SK-N-SH (cell line): ENCODE measurements around the gene DDC. TPM values are rescaled to one million over a fixed set of nuclear protein-coding genes. Genes with fewer than 3 reads are reported as not detected.

ENCODE experiments used
- CTCF ChIA-PET: fragments of 300-600, 350-600 bp; formaldehyde crosslinking; extraction: SDS; loops from one replicate; lab custom pipeline; 2021; lab: Yijun Ruan, JAX
- POLR2A ChIA-PET: fragments of 350-600 bp; sonication (Branson Sonifier 250); formaldehyde crosslinking; extraction: SDS; loops from one replicate; lab custom pipeline; 2020; ENCODE audit warnings: antibody characterized with exemption, inconsistent platforms; lab: Yijun Ruan, JAX
- DNase-seq: peaks from one replicate; pipeline ENCODE4 v3.0.0; 2012
- H2AFZ ChIP-seq: fragments of 200-600 bp; sonication (generic); 2 replicates; pipeline ENCODE4 v1.8.1; 2016; ENCODE audit warnings: antibody characterized with exemption, mild to moderate bottlenecking, low read depth
- H3F3A ChIP-seq: fragments of 200-600 bp; sonication (generic); replicated peaks from 2 replicates; pipeline ENCODE3; 2016; ENCODE audit warnings: antibody characterized with exemption, mild to moderate bottlenecking; ENCODE audit not compliant: insufficient read depth
- H3K27ac ChIP-seq, 2 experiments: fragments of 200-500 bp in 1 of 2; fragments of 200-600 bp in 1 of 2; sonication (Bioruptor generic) in 1 of 2; sonication (generic), shearing (Covaris generic) in 1 of 2; 2 replicates each; pipeline versions ENCODE4 v1.5.1 to v1.6.1; 2014 to 2016; ENCODE audit warnings: low read depth in 2 of 2, inconsistent platforms in 1 of 2, low read length in 1 of 2, mild to moderate bottlenecking in 1 of 2, mixed read lengths in 1 of 2
- H3K27me3 ChIP-seq: fragments of 200-600 bp; sonication (generic), shearing (Covaris generic); 2 replicates; pipeline ENCODE4 v1.6.1; 2016; ENCODE audit warnings: mixed run types; ENCODE audit not compliant: insufficient read depth
- H3K36me3 ChIP-seq, 2 experiments: fragments of 200-500 bp in 1 of 2; fragments of 200-600 bp in 1 of 2; sonication (Bioruptor generic) in 1 of 2; sonication (generic) in 1 of 2; replicated peaks in 1 of 2; 2 replicates each; pipeline versions ENCODE3 to v1.5.1; 2014 to 2016; ENCODE audit warnings: low read length in 1 of 2, mild to moderate bottlenecking in 1 of 2; ENCODE audit not compliant: insufficient read depth in 2 of 2, control insufficient read depth in 1 of 2
- H3K4me1 ChIP-seq, 2 experiments: fragments of 200-500 bp in 1 of 2; fragments of 200-600 bp in 1 of 2; sonication (Bioruptor generic) in 1 of 2; sonication (generic), shearing (Covaris generic) in 1 of 2; 2 replicates each; pipeline versions ENCODE4 v1.5.1 to v1.6.1; 2014 to 2016; ENCODE audit warnings: low read depth in 1 of 2, low read length in 1 of 2, mixed run types in 1 of 2; ENCODE audit not compliant: insufficient read depth in 2 of 2, control insufficient read depth in 1 of 2
- H3K4me2 ChIP-seq: fragments of 200-600 bp; sonication (generic), shearing (Covaris generic); 2 replicates; pipeline ENCODE4 v1.6.1; 2017; ENCODE audit warnings: mixed run types
- H3K4me3 ChIP-seq, 2 experiments: fragments of 200-500 bp in 1 of 2; fragments of 200-600 bp in 1 of 2; sonication (Bioruptor generic) in 1 of 2; sonication (generic), shearing (Covaris generic) in 1 of 2; 2 replicates each; pipeline versions ENCODE4 v1.5.1 to v1.8.1; 2014 to 2016; ENCODE audit warnings: low read depth in 2 of 2, inconsistent platforms in 1 of 2, low read length in 1 of 2, mild to moderate bottlenecking in 1 of 2, mixed read lengths in 1 of 2, moderate library complexity in 1 of 2
- H3K79me2 ChIP-seq: fragments of 200-600 bp; sonication (generic); 2 replicates; pipeline ENCODE4 v1.8.1; 2017; ENCODE audit warnings: mild to moderate bottlenecking; ENCODE audit not compliant: insufficient read depth
- H3K9ac ChIP-seq: fragments of 200-600 bp; sonication (generic); 2 replicates; pipeline ENCODE4 v1.6.1; 2017; ENCODE audit warnings: mixed run types
- H3K9me2 ChIP-seq: fragments of 200-600 bp; sonication (generic); 2 replicates; pipeline ENCODE4 v1.6.1; 2017; ENCODE audit warnings: mixed run types
- H3K9me3 ChIP-seq: fragments of 200-600 bp; sonication (generic); 2 replicates; pipeline ENCODE4 v1.6.1; 2017; ENCODE audit warnings: mixed run types, mild to moderate bottlenecking, moderate library complexity
- H4K20me1 ChIP-seq: fragments of 200-600 bp; sonication (generic); 2 replicates; pipeline ENCODE4 v1.6.1; 2017; ENCODE audit warnings: mild to moderate bottlenecking, mixed run types; ENCODE audit not compliant: insufficient read depth
- ELF1 ChIP-seq: IDR thresholded peaks from 2 replicates; pipeline ENCODE4 v1.4.0; 2012
- GABPA ChIP-seq: IDR thresholded peaks from 2 replicates; pipeline ENCODE4 v1.4.0; 2012; ENCODE audit warnings: low read depth, mild to moderate bottlenecking
- POLR2AphosphoS5 ChIP-seq: IDR thresholded peaks from 2 replicates; pipeline ENCODE4 v1.6.1; 2012; ENCODE audit warnings: low read depth, low read length
- RAD21 ChIP-seq: IDR thresholded peaks from 2 replicates; pipeline ENCODE4 v1.6.1; 2012; ENCODE audit warnings: mild to moderate bottlenecking, low read length
- RFX5 ChIP-seq: IDR thresholded peaks from 2 replicates; pipeline ENCODE4 v1.6.1; 2012; ENCODE audit warnings: mild to moderate bottlenecking, improper control_type of control experiment, low read length
- SIN3A ChIP-seq: IDR thresholded peaks from 2 replicates; pipeline ENCODE4 v1.6.1; 2012; ENCODE audit warnings: low read depth, mild to moderate bottlenecking, low read length, moderate library complexity, borderline replicate concordance
- SMC3 ChIP-seq: IDR thresholded peaks from 2 replicates; pipeline ENCODE4 v1.6.1; 2012; ENCODE audit warnings: low read depth, low read length, improper control_type of control experiment
- YY1 ChIP-seq: IDR thresholded peaks from 2 replicates; pipeline ENCODE4 v1.4.0; 2012; ENCODE audit warnings: low read depth, mild to moderate bottlenecking
- polyA plus RNA-seq, 3 experiments: library from polyadenylated mRNA; depleted of rRNA; stranded (reverse); fragments of >200 nt; gene quantifications; 2 replicates each; pipeline ENCODE4 v1.2.3, GENCODE V29; 2012
- TF ChIP-seq, protein P1 (sequence below): fragments of 200-600 bp; sonication (generic); IDR thresholded peaks from 2 replicates; pipeline ENCODE4 v1.6.1; 2017; ENCODE audit warnings: antibody characterized with exemption, mild to moderate bottlenecking, moderate library complexity
- TF ChIP-seq, protein P2 (sequence below): IDR thresholded peaks from 2 replicates; pipeline ENCODE4 v1.6.1; 2012; ENCODE audit warnings: mild to moderate bottlenecking, low read depth, low read length, moderate library complexity
- TF ChIP-seq, protein P3 (sequence below): fragments of 150-350 bp; IDR thresholded peaks from 2 replicates; pipeline ENCODE4 v1.6.1; 2017; ENCODE audit warnings: antibody characterized with exemption, low read length, low read depth, borderline replicate concordance

The DDC gene
- polyA plus RNA-seq, 1 of the 3 experiments (the other 2 are of a cell fraction) = 1.8 TPM

DNA sequence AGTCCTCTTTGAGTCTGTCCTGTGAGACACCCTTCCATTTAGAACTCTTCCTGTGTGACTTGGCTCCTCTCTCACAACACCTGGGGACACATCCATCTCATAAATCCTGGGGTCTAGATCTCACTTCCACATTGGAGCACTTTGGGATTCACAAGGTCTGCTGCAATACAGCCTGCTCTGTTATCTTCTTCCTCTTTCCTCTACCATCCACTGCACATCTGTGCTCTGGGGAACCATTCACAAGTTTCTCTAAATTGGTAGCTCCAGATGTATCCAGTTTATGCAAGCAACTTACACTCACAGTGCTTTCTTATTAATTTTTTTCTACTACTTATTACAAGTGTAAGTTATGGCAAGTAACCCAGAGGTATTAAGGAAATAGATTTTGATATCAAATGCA lies 109.5 kb downstream of the DDC start:
- Histone ChIP-seq H3K79me2 (no peaks in the 10 kb centered on the region), H3F3A (no peaks in the 10 kb centered on the region), H4K20me1 (no peaks in the 10 kb centered on the region), H3K27ac (peak overlapping the region in 1 of 2 experiments; percentile 11; a peak in 1 of 4 replicates), H2AFZ (no peak overlapping the region), H3K9me2 (no peaks in the 10 kb centered on the region), H3K9me3 (no peaks in the 10 kb centered on the region), H3K4me1 (peaks cover 0 to 19% of the 10 kb centered on the region in 2 experiments; a peak in 1 of 4 replicates), H3K36me3 (peaks cover 0 to 8% of the 10 kb centered on the region in 2 experiments), H3K4me2 (no peak overlapping the region), H3K27me3 (peaks cover 12% of the 10 kb centered on the region), H3K9ac (no peak overlapping the region), H3K4me3 (no peak overlapping the region)
- DNase-seq = no peak
- ChIA-PET CTCF (interaction anchor here (0.8 to 2.9 kb wide), 6 partner anchors 12 to 312 kb away, joined by 3 to 12 read pairs (median 5); no protein-coding TSS in a partner anchor), POLR2A (interaction anchor here (0.9 kb wide), 1 partner anchor 250 kb away, joined by 3 read pairs; no protein-coding TSS in a partner anchor)
- TF ChIP-seq RFX5 (no peak), POLR2AphosphoS5 (no peak), GABPA (no peak), SMC3 (no peak), YY1 (no peak), ELF1 (no peak), SIN3A (no peak), RAD21 (no peak)
- TF ChIP-seq, protein P1, sequence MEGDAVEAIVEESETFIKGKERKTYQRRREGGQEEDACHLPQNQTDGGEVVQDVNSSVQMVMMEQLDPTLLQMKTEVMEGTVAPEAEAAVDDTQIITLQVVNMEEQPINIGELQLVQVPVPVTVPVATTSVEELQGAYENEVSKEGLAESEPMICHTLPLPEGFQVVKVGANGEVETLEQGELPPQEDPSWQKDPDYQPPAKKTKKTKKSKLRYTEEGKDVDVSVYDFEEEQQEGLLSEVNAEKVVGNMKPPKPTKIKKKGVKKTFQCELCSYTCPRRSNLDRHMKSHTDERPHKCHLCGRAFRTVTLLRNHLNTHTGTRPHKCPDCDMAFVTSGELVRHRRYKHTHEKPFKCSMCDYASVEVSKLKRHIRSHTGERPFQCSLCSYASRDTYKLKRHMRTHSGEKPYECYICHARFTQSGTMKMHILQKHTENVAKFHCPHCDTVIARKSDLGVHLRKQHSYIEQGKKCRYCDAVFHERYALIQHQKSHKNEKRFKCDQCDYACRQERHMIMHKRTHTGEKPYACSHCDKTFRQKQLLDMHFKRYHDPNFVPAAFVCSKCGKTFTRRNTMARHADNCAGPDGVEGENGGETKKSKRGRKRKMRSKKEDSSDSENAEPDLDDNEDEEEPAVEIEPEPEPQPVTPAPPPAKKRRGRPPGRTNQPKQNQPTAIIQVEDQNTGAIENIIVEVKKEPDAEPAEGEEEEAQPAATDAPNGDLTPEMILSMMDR = no peak
- TF ChIP-seq, protein P2, sequence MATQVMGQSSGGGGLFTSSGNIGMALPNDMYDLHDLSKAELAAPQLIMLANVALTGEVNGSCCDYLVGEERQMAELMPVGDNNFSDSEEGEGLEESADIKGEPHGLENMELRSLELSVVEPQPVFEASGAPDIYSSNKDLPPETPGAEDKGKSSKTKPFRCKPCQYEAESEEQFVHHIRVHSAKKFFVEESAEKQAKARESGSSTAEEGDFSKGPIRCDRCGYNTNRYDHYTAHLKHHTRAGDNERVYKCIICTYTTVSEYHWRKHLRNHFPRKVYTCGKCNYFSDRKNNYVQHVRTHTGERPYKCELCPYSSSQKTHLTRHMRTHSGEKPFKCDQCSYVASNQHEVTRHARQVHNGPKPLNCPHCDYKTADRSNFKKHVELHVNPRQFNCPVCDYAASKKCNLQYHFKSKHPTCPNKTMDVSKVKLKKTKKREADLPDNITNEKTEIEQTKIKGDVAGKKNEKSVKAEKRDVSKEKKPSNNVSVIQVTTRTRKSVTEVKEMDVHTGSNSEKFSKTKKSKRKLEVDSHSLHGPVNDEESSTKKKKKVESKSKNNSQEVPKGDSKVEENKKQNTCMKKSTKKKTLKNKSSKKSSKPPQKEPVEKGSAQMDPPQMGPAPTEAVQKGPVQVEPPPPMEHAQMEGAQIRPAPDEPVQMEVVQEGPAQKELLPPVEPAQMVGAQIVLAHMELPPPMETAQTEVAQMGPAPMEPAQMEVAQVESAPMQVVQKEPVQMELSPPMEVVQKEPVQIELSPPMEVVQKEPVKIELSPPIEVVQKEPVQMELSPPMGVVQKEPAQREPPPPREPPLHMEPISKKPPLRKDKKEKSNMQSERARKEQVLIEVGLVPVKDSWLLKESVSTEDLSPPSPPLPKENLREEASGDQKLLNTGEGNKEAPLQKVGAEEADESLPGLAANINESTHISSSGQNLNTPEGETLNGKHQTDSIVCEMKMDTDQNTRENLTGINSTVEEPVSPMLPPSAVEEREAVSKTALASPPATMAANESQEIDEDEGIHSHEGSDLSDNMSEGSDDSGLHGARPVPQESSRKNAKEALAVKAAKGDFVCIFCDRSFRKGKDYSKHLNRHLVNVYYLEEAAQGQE = no peak
- TF ChIP-seq, protein P3, sequence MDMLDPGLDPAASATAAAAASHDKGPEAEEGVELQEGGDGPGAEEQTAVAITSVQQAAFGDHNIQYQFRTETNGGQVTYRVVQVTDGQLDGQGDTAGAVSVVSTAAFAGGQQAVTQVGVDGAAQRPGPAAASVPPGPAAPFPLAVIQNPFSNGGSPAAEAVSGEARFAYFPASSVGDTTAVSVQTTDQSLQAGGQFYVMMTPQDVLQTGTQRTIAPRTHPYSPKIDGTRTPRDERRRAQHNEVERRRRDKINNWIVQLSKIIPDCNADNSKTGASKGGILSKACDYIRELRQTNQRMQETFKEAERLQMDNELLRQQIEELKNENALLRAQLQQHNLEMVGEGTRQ = no peak
